ENCODE measurements around the gene HTRA3.

HTRA3 gene

GRCh38 chr4:8275548-8275910 lies 6.0 kb downstream of the HTRA3 start:
- Histone ChIP-seq H3K27me3 (ENCODE audit: insufficient read depth, insufficient read length) (peaks cover 20% of the 10 kb centered on the region), H3K4me1 (ENCODE audit: insufficient read depth, insufficient read length) (peaks cover 28% of the 10 kb centered on the region), H3K36me3 (ENCODE audit: insufficient read depth, insufficient read length, low read length) (no peaks in the 10 kb centered on the region), H3K9me3 (ENCODE audit: insufficient read depth, low read length) (no peaks in the 10 kb centered on the region), H3K9ac (ENCODE audit: insufficient read length, low read depth) (no peak overlapping the region), H3K4me3 (ENCODE audit: insufficient read length, low read depth) (no peak overlapping the region)
- TF ChIP-seq YY1 (IDR thresholded peaks at IDR 0.05; ENCODE audit: insufficient read depth, insufficient read length), result no peak
- TF ChIP-seq SUZ12 (IDR thresholded peaks at IDR 0.05; ENCODE audit: extremely low read depth, insufficient read depth, insufficient read length), result no peak
- TF ChIP-seq ZNF274 (IDR thresholded peaks at IDR 0.05; ENCODE audit: low read depth, low read length), result no peak
- DNase-seq (ENCODE audit: low read depth, low spot score), result no peak

GRCh38 chr4:8276358-8277240 lies 7.0 kb downstream of the HTRA3 start:
- no peaks in the 10 kb centered on the region for H3K9me3 ChIP-seq (ENCODE audit: insufficient read depth, low read length)
- H3K4me3 ChIP-seq (ENCODE audit: insufficient read length, low read depth), result no peak overlapping the region
- H3K4me1 ChIP-seq (ENCODE audit: insufficient read depth, insufficient read length), result peaks cover 28% of the 10 kb centered on the region
- no peak for DNase-seq (ENCODE audit: low read depth, low spot score)
- no peaks in the 10 kb centered on the region for H3K36me3 ChIP-seq (ENCODE audit: insufficient read depth, insufficient read length, low read length)
- peaks cover 9% of the 10 kb centered on the region for H3K27me3 ChIP-seq (ENCODE audit: insufficient read depth, insufficient read length)
- H3K9ac ChIP-seq (ENCODE audit: insufficient read length, low read depth), result no peak overlapping the region
- TF ChIP-seq SUZ12 (IDR thresholded peaks at IDR 0.05; ENCODE audit: extremely low read depth, insufficient read depth, insufficient read length), result no peak
- TF ChIP-seq ZNF274 (IDR thresholded peaks at IDR 0.05; ENCODE audit: low read depth, low read length), result no peak
- no peak for TF ChIP-seq YY1 (IDR thresholded peaks at IDR 0.05; ENCODE audit: insufficient read depth, insufficient read length)

GRCh38 chr4:8277356-8278008 lies 7.9 kb downstream of the HTRA3 start:
- peaks cover under 1% of the 10 kb centered on the region for H3K36me3 ChIP-seq (ENCODE audit: insufficient read depth, insufficient read length, low read length)
- TF ChIP-seq YY1 (IDR thresholded peaks at IDR 0.05; ENCODE audit: insufficient read depth, insufficient read length), result no peak
- no peak for TF ChIP-seq ZNF274 (IDR thresholded peaks at IDR 0.05; ENCODE audit: low read depth, low read length)
- TF ChIP-seq SUZ12 (IDR thresholded peaks at IDR 0.05; ENCODE audit: extremely low read depth, insufficient read depth, insufficient read length), result no peak
- no peaks in the 10 kb centered on the region for H3K9me3 ChIP-seq (ENCODE audit: insufficient read depth, low read length)
- H3K27me3 ChIP-seq (ENCODE audit: insufficient read depth, insufficient read length), result peaks cover under 1% of the 10 kb centered on the region
- no peak overlapping the region for H3K9ac ChIP-seq (ENCODE audit: insufficient read length, low read depth)
- peaks cover 28% of the 10 kb centered on the region for H3K4me1 ChIP-seq (ENCODE audit: insufficient read depth, insufficient read length)
- H3K4me3 ChIP-seq (ENCODE audit: insufficient read length, low read depth), result no peak overlapping the region
- no peak for DNase-seq (ENCODE audit: low read depth, low spot score)

GRCh38 chr4:8278009-8278395 lies 8.4 kb downstream of the HTRA3 start:
- Histone ChIP-seq H3K27me3 (ENCODE audit: insufficient read depth, insufficient read length) (no peaks in the 10 kb centered on the region), H3K9ac (ENCODE audit: insufficient read length, low read depth) (no peak overlapping the region), H3K36me3 (ENCODE audit: insufficient read depth, insufficient read length, low read length) (peaks cover 4% of the 10 kb centered on the region), H3K9me3 (ENCODE audit: insufficient read depth, low read length) (no peaks in the 10 kb centered on the region), H3K4me1 (ENCODE audit: insufficient read depth, insufficient read length) (peaks cover 28% of the 10 kb centered on the region), H3K4me3 (ENCODE audit: insufficient read length, low read depth) (no peak overlapping the region)
- no peak for DNase-seq (ENCODE audit: low read depth, low spot score)
- TF ChIP-seq YY1 (IDR thresholded peaks at IDR 0.05; ENCODE audit: insufficient read depth, insufficient read length), result no peak
- TF ChIP-seq ZNF274 (IDR thresholded peaks at IDR 0.05; ENCODE audit: low read depth, low read length), result no peak
- TF ChIP-seq SUZ12 (IDR thresholded peaks at IDR 0.05; ENCODE audit: extremely low read depth, insufficient read depth, insufficient read length), result no peak

GRCh38 chr4:8278421-8279287 lies 9.1 kb downstream of the HTRA3 start:
- Histone ChIP-seq H3K9me3 (ENCODE audit: insufficient read depth, low read length) (no peaks in the 10 kb centered on the region), H3K36me3 (ENCODE audit: insufficient read depth, insufficient read length, low read length) (peaks cover 4% of the 10 kb centered on the region), H3K4me3 (ENCODE audit: insufficient read length, low read depth) (no peak overlapping the region), H3K4me1 (ENCODE audit: insufficient read depth, insufficient read length) (peaks cover 28% of the 10 kb centered on the region), H3K9ac (ENCODE audit: insufficient read length, low read depth) (peak overlapping the region; percentile 43), H3K27me3 (ENCODE audit: insufficient read depth, insufficient read length) (no peaks in the 10 kb centered on the region)
- no peak for DNase-seq (ENCODE audit: low read depth, low spot score)
- no peak for TF ChIP-seq YY1 (IDR thresholded peaks at IDR 0.05; ENCODE audit: insufficient read depth, insufficient read length)
- TF ChIP-seq SUZ12 (IDR thresholded peaks at IDR 0.05; ENCODE audit: extremely low read depth, insufficient read depth, insufficient read length), result no peak
- no peak for TF ChIP-seq ZNF274 (IDR thresholded peaks at IDR 0.05; ENCODE audit: low read depth, low read length)

- H3K9ac ChIP-seq (ENCODE audit: insufficient read length, low read depth), result peak overlapping the region; percentile 34
- no peak overlapping the region for H3K4me3 ChIP-seq (ENCODE audit: insufficient read length, low read depth)
- peaks cover 4% of the 10 kb centered on the region for H3K36me3 ChIP-seq (ENCODE audit: insufficient read depth, insufficient read length, low read length)
- peaks cover 28% of the 10 kb centered on the region for H3K4me1 ChIP-seq (ENCODE audit: insufficient read depth, insufficient read length)
- TF ChIP-seq SUZ12 (IDR thresholded peaks at IDR 0.05; ENCODE audit: extremely low read depth, insufficient read depth, insufficient read length) (no peak), YY1 (IDR thresholded peaks at IDR 0.05; ENCODE audit: insufficient read depth, insufficient read length) (no peak), ZNF274 (IDR thresholded peaks at IDR 0.05; ENCODE audit: low read depth, low read length) (no peak)
- H3K27me3 ChIP-seq (ENCODE audit: insufficient read depth, insufficient read length), result no peaks in the 10 kb centered on the region
- no peak for DNase-seq (ENCODE audit: low read depth, low spot score)
- no peaks in the 10 kb centered on the region for H3K9me3 ChIP-seq (ENCODE audit: insufficient read depth, low read length)
Measured at GRCh38 chr4:8279321-8280157, 10.0 kb downstream of the HTRA3 start.

All from NT2/D1 (cell line).